Measurements from ENCODE around the gene ARHGAP25. TPM values are rescaled to one million over a fixed set of nuclear protein-coding genes. Genes with fewer than 3 reads are reported as not detected.

ARHGAP25 gene
- total RNA-seq, 1 donor from 2014 or later, result 1.1 TPM

DNA sequence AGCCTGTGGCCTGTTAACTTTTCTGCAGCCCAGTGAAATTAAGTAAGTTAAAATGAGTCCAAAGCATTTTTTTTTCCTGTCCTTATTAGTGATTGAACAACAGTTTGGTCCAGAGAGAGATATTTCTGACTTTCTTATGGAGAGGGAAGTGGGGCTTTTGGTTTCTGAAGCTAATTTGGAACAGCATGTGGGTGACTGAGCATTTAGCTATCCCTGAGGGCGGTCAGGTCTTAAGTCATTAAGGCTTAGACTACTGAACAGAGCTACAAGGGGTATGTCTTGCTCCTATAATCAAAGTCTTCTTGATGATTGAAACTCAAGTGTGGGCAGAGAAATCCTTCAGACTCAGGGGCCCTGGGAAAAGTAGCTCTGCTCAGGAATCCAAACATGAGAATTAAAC is 14.0 kb downstream of the ARHGAP25 start:
- Mint-ChIP-seq H3K27ac (no peak overlapping the region), H3K27me3 (peaks cover 3% of the 10 kb centered on the region), H3K4me1 (ENCODE audit: unreplicated experiment) (peaks cover 13% of the 10 kb centered on the region), H3K4me3 (no peak overlapping the region), H3K36me3 (no peaks in the 10 kb centered on the region), H3K9me3 (no peaks in the 10 kb centered on the region)
- no peak for DNase-seq (ENCODE audit: extremely low spot score, unreplicated experiment)
- TF ChIP-seq, protein P1, sequence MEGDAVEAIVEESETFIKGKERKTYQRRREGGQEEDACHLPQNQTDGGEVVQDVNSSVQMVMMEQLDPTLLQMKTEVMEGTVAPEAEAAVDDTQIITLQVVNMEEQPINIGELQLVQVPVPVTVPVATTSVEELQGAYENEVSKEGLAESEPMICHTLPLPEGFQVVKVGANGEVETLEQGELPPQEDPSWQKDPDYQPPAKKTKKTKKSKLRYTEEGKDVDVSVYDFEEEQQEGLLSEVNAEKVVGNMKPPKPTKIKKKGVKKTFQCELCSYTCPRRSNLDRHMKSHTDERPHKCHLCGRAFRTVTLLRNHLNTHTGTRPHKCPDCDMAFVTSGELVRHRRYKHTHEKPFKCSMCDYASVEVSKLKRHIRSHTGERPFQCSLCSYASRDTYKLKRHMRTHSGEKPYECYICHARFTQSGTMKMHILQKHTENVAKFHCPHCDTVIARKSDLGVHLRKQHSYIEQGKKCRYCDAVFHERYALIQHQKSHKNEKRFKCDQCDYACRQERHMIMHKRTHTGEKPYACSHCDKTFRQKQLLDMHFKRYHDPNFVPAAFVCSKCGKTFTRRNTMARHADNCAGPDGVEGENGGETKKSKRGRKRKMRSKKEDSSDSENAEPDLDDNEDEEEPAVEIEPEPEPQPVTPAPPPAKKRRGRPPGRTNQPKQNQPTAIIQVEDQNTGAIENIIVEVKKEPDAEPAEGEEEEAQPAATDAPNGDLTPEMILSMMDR (conservative IDR thresholded peaks at IDR 0.05), result no peak

DNA sequence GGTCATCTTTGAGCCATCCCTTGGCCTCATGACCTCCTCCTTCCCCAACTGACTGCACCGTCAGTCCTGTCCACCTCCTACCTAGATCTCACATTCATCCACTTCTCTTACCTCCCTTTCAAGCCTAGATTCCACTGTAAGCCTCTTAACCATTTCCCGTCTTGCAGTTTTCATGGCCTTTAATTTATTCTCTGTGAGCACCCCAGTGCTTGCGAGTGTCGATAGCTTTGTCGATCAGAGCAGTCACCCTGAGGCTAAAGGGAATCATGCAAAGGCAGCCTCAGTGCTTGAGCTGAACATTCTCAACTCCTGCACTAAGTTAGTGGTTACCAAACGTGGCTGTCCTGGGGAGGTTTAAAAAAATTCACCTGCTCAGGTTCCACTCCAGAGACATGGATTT is 14.7 kb downstream of the ARHGAP25 start:
- Mint-ChIP-seq H3K27me3 (peaks cover under 1% of the 10 kb centered on the region), H3K36me3 (no peaks in the 10 kb centered on the region), H3K27ac (no peak overlapping the region), H3K4me3 (no peak overlapping the region), H3K9me3 (no peaks in the 10 kb centered on the region), H3K4me1 (ENCODE audit: unreplicated experiment) (peaks cover 6% of the 10 kb centered on the region)
- TF ChIP-seq, protein P1 (conservative IDR thresholded peaks at IDR 0.05), result no peak
- no peak for DNase-seq (ENCODE audit: extremely low spot score, unreplicated experiment)

DNA sequence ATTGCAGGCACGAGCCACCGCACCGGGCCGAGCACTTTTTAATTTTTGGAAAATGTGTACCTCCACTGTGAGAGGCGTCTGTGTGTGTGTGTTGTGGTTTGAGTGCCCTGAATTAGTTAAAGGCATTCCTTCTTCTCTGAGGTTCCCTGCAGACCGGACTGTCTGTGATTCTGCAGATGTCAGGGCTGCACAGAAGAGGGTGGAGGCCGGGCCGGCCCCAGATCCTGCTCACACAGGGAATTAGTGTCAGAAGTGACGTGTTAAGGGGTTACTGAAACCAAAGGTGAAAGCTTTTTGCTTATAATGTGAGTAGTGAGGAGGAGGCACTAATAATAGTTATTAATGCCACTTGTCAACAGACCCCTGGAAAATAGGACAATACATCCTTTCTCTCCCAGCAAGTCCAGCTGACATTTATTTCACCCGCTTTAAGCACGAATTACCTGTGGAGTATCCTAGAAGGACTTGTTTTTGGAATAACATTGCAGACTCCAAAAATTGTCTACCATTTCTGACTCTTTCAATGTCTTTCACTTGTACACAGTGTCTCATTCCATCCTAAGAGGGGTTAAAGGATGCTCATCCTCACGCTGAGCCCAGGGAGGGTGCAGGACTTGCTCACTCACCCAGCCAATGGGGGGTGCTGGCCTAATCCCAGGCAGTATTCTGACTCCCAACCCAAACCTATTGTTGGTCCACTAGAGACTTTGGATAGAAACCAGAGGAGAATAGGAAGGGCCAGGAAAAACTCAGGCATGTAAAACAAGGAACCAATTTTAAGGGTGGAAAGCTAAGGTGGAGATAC is 16.2 kb downstream of the ARHGAP25 start:
- no peak for DNase-seq (ENCODE audit: extremely low spot score, unreplicated experiment)
- peaks cover 13% of the 10 kb centered on the region for H3K4me1 Mint-ChIP-seq (ENCODE audit: unreplicated experiment)
- no peak overlapping the region for H3K4me3 Mint-ChIP-seq
- H3K27me3 Mint-ChIP-seq, result no peaks in the 10 kb centered on the region
- no peaks in the 10 kb centered on the region for H3K9me3 Mint-ChIP-seq
- TF ChIP-seq, protein P1 (conservative IDR thresholded peaks at IDR 0.05), result no peak
- no peak overlapping the region for H3K27ac Mint-ChIP-seq
- H3K36me3 Mint-ChIP-seq, result no peaks in the 10 kb centered on the region

DNA sequence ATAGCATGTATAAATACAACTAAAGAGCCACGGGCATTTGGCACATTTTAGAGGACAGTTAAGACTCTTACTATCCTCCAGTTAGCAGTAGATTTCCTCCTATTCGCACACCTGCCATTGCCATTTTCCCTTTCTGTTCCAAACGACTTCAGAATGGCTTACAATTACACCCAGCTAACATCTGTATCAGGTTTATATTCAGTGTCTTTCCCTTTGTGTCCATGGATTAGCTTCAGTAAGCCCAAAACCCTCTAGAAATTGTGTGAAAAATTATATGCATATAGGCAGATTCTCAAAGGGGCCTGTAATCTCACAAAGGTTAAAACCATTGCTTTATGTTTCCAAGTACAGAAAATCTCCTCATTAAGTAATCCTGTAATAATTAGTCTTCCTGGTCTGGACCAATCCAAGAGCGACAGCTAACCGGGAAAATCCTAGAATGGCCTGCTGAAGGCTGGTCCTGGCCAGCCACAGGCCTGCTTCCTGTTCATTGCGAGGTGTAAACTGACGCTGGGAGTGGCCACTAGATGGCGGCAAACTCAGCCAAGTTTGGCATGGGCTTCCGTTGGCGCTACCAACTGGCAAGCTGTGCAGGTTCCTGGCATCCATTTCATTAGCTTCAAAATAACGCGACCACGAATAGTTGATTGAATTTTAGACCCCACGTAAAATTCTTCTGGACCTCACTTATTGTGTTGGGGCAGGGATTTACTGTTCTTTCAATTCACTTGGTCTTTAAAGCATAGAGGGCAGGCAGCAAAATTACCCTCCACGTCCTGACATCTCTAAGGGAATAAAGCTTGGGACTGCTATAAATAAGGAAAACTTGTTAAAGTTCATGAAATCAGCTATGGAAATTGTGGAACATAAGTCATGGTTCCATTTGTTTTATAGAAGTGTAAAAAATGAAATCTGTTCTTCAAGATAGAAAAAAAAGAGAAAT is 17.1 kb downstream of the ARHGAP25 start:
- H3K27me3 Mint-ChIP-seq, result no peaks in the 10 kb centered on the region
- TF ChIP-seq, protein P1 (conservative IDR thresholded peaks at IDR 0.05), result peak; percentile 97
- H3K9me3 Mint-ChIP-seq, result no peaks in the 10 kb centered on the region
- H3K27ac Mint-ChIP-seq, result no peak overlapping the region
- H3K4me3 Mint-ChIP-seq, result no peak overlapping the region
- H3K36me3 Mint-ChIP-seq, result no peaks in the 10 kb centered on the region
- peak; percentile 84 for DNase-seq (ENCODE audit: extremely low spot score, unreplicated experiment)
- H3K4me1 Mint-ChIP-seq (ENCODE audit: unreplicated experiment), result peaks cover 13% of the 10 kb centered on the region

DNA sequence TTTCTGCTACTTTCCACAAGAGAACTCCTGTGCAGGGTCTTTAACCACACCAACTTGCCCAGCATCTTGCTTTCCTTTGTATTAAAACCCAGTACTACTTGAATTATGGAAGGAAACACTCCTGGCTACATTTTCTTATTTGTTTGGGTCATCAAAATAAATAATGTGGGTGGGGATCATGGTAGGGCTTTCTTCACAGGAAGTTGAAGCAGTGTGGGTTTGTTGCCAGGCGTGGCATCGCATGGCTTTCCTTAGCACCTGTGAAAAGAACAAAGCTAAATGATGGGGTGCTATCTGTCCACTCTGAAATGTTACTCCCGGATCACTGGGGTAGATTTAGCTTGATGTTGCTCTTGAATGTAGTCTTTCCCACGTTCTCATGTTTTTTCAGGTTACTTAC is 18.7 kb downstream of the ARHGAP25 start:
- H3K27me3 Mint-ChIP-seq, result no peaks in the 10 kb centered on the region
- no peak overlapping the region for H3K27ac Mint-ChIP-seq
- H3K4me1 Mint-ChIP-seq (ENCODE audit: unreplicated experiment), result peaks cover 8% of the 10 kb centered on the region
- TF ChIP-seq, protein P1 (conservative IDR thresholded peaks at IDR 0.05), result no peak
- no peak overlapping the region for H3K4me3 Mint-ChIP-seq
- DNase-seq (ENCODE audit: extremely low spot score, unreplicated experiment), result no peak
- H3K36me3 Mint-ChIP-seq, result no peaks in the 10 kb centered on the region
- no peaks in the 10 kb centered on the region for H3K9me3 Mint-ChIP-seq
